AG20443 (cell line): Measurements from ENCODE around the gene PEA15.

Experiments used
- DNase-seq: peaks from one replicate; pipeline ENCODE4 v3.0.0; 2012; ENCODE audit warnings: low spot score, mixed read lengths

Gene PEA15, protein sequence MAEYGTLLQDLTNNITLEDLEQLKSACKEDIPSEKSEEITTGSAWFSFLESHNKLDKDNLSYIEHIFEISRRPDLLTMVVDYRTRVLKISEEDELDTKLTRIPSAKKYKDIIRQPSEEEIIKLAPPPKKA

DNA sequence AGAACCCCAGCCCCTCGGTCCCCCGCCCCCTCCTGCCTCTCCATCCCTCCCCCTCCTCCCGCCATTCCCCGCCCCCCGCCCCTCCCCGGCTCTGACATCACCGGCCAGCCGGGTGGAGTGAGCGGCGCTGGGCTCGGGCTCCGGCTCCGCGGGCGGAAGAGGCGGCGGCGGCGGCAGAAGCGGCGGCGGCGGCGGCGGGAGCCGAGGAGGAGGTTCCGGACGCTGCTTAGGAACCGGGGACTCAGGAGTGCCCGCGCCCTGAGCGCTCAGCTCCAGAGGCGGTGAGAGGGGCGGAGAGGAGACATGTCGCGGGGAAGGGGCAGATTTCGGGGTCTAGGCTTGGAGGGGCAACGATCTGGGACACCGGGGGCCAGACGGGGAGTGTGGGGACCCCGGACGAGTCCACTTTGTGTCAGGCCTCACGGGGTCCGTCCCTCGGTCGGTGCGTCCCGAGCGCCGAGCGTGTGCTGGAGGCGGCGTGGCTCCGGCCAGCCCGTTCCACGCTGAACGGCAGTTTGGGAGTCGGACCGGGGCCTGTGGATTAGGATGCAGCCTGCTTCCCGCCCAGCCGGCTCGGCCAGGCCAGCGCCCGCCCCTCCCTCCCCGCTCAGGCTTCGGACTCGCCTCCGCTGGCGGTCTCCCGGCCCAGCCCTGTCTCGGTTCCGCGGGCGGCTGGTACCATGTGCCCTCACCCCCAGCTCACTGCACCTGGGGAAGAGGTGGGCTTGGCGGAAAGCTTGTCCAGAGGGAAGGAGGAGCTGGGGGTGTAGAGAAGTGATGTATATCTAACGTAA, at the start of gene PEA15:
PEA15 (plus strand) TSS at position 143 of the 794 bp plus-strand sequence. CDS start 6,161 bp downstream, outside the sequence.
- peak; percentile 94 for DNase-seq

DNA sequence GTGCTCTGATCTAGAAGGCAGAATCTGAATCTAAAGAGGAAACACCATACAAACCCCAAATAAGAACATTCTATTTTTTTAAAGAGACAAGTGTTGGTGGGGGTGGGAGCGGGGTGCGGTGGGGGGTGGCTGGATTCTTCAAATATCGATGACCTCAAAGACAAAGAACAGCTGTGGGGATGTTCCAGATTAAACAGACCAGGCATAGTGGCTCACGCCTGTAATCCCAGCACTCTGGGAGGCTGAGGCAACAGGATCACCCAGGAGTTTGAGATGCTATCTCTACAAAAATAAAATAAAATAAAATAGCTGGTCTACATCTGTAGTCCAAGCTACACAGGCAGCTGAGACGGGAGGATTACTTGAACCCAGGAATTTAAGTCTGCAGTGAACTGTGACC, 48.8 kb upstream of the PEA15 start:
- no peak for DNase-seq

DNA sequence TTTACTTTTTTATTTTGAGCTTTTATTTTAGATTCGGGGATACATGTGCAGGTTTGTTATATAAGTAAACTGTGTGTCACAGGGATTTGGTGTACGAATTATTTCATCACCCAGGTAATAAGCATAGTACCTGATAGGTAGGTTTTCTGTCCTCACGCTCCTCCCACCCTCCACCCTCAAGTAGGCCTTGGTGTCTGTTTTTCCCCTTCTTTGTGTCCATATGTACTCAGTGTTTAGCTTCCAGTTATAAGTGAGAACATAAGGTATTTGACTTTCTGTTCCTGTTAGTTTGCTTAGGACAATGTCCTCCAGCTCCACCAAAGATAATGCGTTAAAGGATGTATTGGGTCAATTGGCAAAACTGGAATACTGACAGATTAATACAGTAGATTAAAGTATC, 48.0 kb upstream of the PEA15 start:
- DNase-seq, result no peak

DNA sequence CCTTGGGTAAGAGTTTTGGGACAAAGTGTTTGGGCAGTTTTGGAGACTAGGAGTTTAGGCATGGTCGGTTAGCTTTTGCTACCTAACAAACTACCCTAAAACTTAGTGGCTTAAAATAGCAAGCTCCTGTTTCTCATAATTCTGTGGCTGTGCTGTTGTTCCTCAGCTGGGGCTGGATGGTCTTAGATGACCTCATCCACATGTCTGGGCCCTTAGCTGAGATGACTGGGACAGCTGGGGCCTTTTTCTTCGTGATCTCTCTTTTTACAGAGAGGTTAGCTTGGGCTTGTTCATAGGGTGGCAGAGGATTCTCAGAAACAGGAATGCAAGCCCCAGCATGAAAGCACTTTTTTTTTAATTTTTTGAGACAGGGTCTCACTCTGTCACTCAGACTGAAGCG, 47.2 kb upstream of the PEA15 start:
- no peak for DNase-seq

DNA sequence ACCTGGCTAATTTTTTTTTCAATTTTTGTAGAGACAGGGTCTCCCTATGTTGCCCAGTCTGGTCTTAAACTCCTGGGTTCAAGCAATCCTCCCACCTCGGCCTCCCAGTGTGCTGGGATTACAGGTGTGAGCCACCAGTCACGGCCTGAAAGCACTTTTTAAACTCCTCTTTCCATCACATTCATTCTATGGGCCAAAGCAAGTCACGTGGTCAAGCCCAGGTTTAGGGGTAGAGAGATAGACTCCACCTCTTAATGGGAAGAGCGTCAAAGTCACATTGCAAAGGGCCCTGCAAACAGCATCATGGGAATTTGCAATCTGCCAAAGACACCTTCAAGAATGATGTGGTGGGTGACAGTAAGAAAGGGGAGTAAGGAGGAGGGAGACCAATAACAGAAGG, 46.6 kb upstream of the PEA15 start:
- DNase-seq, result no peak

DNA sequence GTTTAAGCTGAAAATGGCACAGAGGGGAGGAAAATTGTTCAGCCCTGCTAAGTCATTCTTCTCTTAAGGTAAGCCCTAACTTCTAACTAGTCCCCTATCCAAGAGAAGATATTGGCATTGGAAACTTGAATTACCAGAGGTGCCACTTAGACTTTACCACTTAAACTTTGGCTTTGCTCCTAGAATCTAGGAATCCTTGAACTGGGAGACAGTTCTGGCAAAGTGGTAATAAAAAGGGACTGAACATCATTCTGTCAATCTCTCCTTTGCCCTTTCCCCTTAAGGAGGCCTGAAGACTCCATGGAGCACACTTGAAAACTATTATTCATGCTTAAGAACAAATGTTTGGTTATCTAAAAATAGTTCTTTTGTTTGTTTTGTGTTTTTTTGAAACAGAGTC, 45.3 kb upstream of the PEA15 start:
- no peak for DNase-seq

DNA sequence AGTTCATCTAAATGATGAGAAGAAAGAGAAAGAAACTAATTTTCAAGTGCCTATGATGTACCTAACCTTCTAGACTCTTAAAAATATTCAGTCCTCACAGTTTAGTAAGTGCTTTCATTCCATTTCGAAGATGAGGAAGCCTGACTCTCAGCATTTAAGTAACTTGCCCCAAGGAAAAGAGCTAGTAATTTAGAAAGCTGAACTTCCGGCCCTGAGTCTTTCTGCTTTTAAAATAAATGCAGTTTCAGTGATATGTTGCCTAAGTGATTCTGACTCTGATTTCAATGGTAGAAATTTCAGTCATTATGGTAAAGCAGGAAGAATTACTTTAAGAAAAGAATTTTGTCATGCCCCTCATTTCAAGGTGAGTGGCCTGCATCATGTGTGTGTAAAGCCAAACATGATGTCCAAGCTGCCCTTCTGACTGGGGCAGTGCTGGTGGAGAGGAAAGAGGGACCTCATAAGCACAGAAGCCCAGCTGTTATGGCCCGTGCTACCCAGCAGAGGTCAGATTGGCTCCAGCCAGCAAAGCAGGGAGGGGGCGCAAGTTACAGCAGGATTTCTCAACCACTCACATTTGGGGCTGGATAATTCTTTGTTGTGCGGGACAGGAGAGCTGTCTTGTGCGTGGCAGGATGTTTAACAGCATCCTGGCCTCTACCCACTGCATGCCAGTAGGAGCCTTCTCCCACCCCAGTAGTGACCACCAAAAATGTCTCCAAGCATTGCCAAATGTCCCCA, 43.0 kb upstream of the PEA15 start:
- peak; percentile 61 for DNase-seq

DNA sequence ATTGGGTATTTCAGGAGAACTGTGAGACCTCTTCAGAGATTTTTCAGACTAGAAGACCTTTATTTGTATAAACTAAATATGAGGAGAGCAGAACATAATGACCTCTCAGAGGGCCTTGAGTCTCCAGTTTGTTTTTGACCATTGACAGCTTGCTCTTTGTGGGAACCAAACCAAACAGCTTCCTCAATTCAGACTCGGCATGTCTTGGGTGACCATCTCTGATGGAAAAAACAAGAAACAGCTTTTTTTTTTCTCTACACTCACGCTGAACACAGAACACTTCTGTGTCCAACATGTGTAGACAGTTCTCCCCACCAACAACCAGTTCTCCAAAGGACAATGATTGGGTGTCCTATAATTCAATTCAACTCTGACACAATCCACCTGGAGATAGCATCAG, 42.3 kb upstream of the PEA15 start:
- DNase-seq, result no peak

DNA sequence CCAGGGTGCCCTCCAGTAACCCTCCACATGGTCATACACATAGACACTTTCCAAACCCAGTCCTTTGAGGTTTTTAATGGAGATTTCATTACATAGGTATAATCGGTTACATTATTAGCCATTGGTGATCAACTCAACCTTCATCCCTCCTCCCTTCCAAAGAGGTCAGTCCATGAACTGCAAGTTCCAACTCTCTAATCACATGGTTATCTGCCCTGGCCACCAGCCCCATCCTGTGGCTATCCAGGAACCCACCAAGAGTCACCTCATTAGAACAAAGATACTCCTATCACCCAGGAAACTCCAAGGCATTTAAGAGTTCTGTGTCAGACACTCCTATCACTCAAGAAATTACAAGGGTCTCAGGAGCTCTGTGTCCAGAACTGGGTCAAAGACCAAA, 41.6 kb upstream of the PEA15 start:
- no peak for DNase-seq

DNA sequence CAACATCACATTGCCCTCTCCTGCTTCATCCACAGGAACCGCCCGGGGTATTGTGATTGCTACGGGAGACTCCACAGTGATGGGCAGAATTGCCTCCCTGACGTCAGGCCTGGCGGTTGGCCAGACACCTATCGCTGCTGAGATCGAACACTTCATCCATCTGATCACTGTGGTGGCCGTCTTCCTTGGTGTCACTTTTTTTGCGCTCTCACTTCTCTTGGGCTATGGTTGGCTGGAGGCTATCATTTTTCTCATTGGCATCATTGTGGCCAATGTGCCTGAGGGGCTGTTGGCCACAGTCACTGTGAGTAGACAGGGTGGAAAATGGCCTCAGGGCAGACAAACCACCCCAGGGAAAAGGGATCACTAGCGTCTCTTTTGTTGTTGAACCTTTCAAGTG, 41.1 kb upstream of the PEA15 start:
- no peak for DNase-seq

DNA sequence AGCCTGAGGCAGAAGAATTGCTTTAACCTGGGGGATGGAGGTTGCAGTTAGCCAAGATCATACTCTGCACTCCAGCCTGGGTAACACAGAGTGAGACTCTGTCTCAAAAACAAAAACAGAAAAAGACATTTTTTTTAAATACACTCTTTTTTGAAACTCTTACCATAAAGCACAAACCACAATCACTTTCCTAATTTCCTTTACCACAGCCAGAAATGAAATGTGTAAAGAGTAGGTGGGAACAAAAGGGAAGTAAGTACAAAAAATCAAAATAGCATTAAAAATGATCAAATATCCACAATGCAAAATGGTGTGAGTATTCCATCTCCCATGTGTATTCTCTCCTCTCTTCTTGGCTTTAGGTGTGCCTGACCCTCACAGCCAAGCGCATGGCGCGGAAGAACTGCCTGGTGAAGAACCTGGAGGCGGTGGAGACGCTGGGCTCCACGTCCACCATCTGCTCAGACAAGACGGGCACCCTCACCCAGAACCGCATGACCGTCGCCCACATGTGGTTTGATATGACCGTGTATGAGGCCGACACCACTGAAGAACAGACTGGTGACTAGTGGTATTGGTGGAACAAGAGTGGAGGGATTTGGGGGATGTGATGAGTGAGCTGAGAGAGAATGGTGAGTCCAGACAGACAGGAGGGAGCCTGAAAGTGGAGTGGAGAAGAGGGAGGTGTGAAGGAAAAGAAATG, 38.9 kb upstream of the PEA15 start:
- no peak for DNase-seq

DNA sequence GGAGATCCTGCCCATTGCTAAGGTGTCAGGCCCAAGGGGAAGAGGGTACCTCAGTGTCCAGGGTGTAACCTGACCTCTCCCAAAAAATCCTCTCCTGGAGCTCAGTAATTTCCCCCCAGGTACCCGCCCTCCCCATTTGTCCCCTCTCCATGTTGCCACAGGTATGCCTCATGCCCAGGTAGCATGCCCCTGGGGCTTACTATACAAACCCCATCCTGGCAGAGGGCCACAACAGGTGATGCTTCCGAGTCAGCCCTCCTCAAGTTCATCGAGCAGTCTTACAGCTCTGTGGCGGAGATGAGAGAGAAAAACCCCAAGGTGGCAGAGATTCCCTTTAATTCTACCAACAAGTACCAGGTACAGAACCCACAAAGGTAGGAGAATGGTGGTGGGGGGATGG, 38.1 kb upstream of the PEA15 start:
- DNase-seq, result no peak

DNA sequence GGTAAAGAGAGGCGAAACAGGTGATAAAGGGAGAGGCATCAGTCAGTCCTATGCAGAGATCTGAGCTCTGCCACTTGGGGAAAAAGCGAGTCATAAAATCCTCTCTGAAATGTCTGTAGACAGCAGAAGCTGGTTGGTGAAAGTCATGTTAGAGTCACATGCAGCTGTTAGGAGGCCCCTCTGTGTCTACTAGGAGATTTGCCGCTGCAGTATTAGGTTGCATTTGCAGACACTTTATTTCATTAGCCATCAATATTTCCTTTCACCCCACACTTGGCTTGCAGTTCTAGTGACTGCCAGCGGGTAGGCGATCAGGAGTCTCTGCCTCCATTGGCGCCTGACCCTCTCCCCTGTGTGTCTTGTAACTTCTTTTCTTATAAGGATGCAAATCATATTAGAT, 37.6 kb upstream of the PEA15 start:
- DNase-seq, result no peak

DNA sequence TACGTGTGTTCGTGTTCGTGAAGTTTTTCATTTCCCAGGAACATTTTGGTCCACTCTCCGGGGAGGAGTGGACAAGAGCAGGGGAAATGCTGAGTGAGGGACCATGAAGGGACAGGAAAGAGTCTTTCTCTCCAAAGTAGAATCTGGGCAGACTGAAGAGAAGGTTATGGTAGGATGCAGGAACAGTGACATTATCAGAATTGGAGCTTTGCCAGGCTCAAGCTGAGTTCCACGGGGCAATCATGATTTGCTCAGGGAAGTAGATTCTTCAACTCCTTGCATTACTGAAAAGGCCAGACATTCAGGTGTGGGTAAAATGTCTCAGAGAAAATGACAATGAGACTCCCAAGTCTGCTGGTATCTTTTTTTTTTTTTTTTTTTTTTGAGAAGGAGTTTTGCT, 37.2 kb upstream of the PEA15 start:
- DNase-seq, result no peak

DNA sequence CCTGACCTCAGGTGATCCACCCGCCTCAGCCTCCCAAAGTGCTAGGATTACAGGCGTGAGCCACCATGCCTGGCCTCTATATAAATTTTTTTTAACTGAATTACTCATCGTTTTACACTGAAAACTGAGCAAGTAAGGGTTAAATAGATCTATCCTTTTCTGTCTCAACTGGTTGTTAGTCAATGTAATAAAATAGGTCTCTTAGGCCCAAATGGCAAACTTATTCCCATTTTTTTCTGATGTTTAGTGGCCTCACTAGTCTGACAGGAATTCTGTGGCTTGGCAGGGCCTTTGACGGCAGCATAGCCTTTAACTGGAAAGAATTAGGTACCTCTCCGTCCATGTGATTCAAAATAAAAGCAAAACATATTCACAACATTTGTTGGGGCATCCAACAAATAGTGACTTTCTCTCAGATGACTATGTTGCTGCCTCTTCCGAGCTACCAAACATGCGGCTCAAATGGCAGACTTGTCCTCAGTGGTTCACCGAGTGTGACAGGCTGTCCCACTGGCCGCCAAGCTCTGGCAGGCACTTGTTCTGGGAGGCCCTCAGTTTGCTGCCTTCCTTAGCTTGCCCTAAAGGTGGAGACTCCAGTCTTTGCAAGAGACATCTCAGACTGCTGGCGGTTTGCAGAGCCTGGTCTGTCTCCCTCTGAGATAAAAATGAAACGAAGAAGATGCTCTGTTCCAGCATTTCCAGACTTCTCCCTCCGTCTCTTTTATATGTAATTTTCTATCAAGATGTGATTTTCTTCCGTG, 36.4 kb upstream of the PEA15 start:
- DNase-seq, result peak; percentile 56

DNA sequence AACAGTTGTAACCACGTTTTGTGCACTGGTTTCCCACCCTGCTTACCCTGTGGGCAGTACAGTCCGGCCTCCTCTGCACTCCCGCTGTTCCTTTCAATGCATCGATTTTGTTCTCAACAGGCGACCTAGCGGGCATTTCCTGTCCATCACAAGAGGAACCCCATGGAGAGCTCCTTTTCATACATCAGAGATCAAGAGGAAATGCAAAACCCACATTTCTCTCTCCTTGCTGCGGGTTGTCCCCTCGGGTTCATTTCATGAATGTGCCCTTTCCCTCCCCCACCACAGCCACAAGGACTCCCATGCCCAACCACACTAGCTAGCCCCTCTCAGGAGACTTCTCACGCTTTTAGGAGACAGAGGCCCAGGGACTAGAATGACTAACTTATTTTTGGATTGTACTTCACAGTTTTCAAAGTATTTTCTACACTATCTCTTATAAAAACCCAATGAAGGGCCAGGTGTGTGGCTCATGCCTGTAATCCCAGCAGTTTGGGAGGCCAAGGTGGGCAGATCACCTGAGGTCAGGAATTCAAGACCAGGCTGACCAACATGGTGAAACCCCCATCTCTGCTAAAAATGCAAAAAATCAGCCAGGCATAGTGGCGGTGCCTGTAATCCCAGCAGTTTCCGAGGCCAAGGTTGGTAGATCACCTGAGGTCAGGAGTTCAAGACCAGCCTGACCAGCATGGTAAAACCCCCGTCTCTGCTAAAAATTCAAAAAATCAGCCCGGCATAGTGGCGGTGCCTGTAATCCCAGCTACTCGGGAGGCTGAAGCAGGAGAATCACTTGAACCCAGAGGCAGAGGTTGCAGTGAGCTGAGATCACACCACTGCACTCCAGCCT, 35.4 kb upstream of the PEA15 start:
- no peak for DNase-seq

DNA sequence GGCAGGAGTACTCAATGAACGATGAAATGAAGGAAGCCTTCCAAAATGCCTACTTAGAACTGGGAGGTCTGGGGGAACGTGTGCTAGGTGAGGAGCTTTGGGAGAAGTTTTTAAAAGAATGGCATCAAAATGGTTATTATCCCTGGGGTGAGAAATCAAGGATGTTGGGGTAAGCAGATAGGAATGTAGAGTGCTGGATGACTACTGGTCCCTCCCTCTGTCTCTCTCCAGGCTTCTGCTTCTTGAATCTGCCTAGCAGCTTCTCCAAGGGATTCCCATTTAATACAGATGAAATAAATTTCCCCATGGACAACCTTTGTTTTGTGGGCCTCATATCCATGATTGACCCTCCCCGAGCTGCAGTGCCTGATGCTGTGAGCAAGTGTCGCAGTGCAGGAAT, 33.8 kb upstream of the PEA15 start:
- DNase-seq, result peak; percentile 85

DNA sequence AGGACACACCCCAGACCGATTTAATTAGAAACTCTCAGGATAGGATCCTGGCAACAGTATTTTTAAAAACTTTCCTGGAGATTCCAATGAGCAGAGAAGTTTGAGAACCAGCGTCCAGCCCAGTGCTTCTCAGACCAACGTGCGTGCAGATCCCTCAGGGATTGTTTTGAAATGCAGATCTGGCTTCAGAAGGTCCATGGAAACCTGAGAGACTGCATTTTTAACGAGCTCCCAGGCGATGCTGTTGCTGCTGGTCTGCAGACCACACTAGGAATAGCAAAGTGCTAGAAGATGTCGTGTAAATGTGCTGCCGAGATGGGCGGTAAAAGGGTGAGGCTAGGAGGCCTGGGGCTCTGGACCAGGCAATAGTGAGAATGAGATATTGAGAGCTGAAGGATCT, 33.2 kb upstream of the PEA15 start:
- DNase-seq, result no peak

DNA sequence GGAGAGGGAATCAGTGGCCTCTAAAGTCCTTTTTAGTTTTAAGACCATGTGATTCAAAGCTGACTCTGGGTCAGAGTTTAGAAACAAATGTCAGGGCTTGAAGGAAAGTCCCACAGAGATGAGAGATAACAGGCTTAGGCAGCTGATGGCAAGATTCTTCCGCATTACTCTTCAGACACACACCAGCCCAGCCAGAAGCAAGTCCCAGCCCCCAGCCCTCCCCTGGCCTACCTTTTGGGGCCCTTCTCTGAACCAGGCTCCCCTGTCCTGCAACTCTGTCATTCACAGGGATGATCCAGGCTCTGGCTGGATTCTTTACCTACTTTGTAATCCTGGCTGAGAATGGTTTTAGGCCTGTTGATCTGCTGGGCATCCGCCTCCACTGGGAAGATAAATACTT, 28.0 kb upstream of the PEA15 start:
- no peak for DNase-seq

DNA sequence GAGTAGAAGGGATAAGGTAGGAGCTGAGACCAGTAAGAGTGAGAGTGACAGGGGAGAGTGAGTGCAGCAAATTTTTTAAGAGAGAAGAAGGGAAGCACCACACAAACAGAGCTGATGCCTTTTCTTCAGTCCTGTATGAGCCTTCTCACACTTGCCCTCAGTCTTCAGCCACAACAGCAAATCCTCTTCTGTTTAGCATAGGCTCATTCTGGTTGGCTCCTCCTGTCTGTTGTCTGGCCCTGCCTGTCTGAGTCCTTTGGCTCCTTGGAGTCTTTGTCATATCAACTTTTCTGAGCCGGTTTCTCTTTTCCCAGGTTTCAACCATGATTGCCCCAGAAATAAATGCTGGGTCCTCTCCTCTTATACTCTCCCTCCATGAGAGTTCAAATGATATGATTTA, 27.5 kb upstream of the PEA15 start:
- no peak for DNase-seq

DNA sequence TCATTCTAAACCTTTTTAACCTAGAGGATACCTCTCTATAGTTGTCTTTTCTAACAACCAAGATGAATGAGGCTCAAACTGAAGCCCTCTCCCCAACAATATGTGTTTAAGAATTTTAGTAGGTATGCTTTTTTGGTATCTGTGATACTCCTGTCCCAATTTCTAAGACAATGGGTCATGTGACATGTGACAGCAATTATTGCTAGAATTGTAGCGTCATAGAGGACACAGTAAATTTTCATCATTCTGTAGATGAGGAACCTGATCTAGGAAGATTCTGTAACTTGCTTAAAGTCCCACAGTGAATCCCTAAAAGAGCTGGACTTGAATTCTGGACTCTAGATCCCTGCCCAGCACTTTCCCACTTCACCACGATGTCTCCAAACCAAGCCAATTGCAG, 26.5 kb upstream of the PEA15 start:
- no peak for DNase-seq
